Measurements from ENCODE around the gene USP10.

The USP10 gene

DNA sequence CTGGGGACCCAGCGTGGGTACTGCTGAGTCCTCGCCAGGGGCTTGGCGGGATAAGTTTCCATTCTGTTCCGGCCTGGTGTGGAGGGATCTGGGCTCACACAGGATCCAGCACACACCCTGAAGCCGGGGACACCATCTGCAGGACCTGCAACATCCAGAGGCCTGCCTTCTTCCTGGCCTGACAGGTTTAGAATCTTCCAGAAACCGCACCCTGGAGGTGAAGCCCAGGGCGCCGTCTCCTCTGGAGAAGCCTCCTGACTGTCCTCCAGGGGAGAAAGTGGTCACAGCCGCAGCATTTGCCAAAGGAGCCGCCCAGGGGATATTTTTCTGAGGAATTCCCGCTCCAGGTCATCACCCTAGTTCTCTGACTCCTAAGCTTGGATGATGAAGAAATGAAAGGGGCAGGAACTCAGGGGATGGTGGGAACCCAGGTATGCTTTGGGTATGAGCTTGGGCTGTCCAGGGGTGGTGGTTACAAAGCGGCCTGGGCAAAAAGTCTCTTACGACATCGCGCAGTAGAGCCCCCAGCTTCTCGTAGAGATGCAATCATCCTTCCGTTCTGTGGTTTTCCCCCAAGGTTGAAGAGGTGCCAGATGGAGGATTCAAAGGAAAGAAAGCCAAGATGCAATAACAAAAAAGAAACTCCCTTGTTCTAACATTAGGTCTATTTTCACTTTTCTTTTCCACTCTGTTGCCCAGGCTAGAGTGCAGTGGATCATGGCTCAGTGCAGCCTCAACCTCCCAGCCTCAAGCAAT, 110.9 kb downstream of the USP10 start:
- no peak overlapping the region for H3K4me3 ChIP-seq (ENCODE audit: insufficient read depth, low read depth, low read length, poor library complexity, severe bottlenecking)
- H3K9me3 ChIP-seq (ENCODE audit: control insufficient read depth, low read length): no peaks in the 10 kb centered on the region
- no peaks in the 10 kb centered on the region for H3K36me3 ChIP-seq (ENCODE audit: control insufficient read depth, insufficient read depth, low read length)
- peaks cover 6% of the 10 kb centered on the region for H3K4me1 ChIP-seq (ENCODE audit: control insufficient read depth, insufficient read depth, low read length, poor library complexity, severe bottlenecking)
- no peaks in the 10 kb centered on the region for H3K27me3 ChIP-seq (replicated peaks; ENCODE audit: control insufficient read depth, insufficient read depth, low read length, poor library complexity, severe bottlenecking)
- no peak for DNase-seq
- no peak overlapping the region for H3K27ac ChIP-seq (ENCODE audit: insufficient read depth, low read length, poor library complexity, severe bottlenecking)

DNA sequence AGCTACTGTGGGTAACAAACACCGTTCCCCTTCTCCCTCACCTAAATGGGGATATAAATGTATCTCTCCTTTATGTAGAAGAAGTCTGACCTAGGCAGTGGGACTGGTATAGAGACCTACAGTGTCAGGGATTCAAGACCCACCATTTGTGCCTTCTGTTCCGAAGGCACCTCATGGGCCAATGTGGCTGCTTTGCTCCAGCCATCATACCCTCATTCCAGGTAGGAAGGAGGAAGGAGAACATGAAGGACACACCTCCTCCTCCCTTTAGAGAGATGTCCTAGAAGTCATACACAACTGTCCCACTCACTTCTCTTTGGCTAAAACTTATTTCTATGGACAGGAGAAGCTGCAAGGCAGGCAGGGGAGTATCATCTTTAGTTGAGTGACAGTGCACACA, 111.7 kb downstream of the USP10 start:
- no peaks in the 10 kb centered on the region for H3K27me3 ChIP-seq (replicated peaks; ENCODE audit: control insufficient read depth, insufficient read depth, low read length, poor library complexity, severe bottlenecking)
- peaks cover 6% of the 10 kb centered on the region for H3K4me1 ChIP-seq (ENCODE audit: control insufficient read depth, insufficient read depth, low read length, poor library complexity, severe bottlenecking)

DNA sequence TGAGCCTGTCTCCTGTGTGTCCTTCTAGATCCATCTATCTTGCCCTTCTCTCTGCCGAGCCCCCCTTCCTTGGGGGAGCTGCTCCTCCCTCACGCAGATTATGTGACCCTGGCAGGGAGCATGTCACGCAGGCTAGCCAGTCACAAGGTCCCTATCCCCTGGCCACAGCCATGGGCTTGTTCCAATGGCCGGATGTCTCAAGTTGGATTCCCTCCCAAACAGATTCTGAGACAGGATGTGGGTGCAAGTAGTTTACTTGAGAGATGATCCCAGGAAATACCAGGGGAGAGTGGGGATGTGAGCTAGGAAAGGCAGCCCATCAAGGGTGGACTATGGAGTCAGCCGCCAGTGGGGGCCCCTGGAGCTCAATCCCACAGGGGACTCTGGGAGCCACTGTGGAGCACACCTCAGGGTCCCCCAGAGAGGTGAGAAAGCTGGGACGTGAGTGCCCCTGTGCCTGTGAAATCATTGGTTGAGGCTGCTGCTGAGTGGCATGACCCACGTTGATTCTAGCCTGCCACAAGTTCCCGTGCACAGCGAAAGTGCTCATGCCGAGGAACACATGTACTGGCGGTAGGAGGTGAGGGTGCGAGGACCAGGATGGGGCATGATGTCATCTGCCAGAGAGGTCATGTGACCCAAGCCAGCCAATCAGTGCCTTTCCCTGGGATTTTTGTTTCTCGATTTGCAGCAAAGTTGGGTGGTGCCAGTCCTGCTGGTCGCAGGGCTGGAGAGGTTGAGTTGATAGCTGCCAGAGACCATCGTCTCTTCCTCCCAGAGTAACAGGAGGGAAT, 113.5 kb downstream of the USP10 start:
- peaks cover 6% of the 10 kb centered on the region for H3K4me1 ChIP-seq (ENCODE audit: control insufficient read depth, insufficient read depth, low read length, poor library complexity, severe bottlenecking)
- no peak overlapping the region for H3K27ac ChIP-seq (ENCODE audit: insufficient read depth, low read length, poor library complexity, severe bottlenecking)
- H3K36me3 ChIP-seq (ENCODE audit: control insufficient read depth, insufficient read depth, low read length): no peaks in the 10 kb centered on the region
- no peak for DNase-seq
- H3K4me3 ChIP-seq (ENCODE audit: insufficient read depth, low read depth, low read length, poor library complexity, severe bottlenecking): no peak overlapping the region
- no peaks in the 10 kb centered on the region for H3K27me3 ChIP-seq (replicated peaks; ENCODE audit: control insufficient read depth, insufficient read depth, low read length, poor library complexity, severe bottlenecking)
- no peaks in the 10 kb centered on the region for H3K9me3 ChIP-seq (ENCODE audit: control insufficient read depth, low read length)

More for the DNA sequence above, 111.7 kb downstream of the USP10 start:
- H3K36me3 ChIP-seq (ENCODE audit: control insufficient read depth, insufficient read depth, low read length): no peaks in the 10 kb centered on the region
- DNase-seq: no peak
- H3K27ac ChIP-seq (ENCODE audit: insufficient read depth, low read length, poor library complexity, severe bottlenecking): no peak overlapping the region
- no peak overlapping the region for H3K4me3 ChIP-seq (ENCODE audit: insufficient read depth, low read depth, low read length, poor library complexity, severe bottlenecking)
- H3K9me3 ChIP-seq (ENCODE audit: control insufficient read depth, low read length): no peaks in the 10 kb centered on the region

DNA sequence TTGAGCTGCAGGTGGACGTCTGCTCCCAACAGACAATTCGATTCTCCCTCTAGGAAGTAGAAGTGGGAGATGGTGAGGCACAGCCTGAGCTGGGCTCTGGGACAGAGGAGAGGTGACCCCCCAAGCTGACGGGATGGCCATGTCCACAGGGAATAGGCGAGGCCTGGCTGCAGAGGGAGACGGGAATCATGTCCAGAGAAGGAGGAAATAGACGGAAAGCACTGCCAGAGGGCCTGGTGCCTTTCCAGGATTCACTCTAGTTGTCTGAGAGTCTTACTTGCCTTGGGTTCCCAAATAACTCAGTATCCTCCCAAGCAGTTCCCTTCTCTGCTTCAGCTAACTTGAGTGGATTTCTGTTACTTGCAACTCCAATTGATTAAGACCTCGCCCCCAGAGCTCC, 115.7 kb downstream of the USP10 start:
- no peaks in the 10 kb centered on the region for H3K27me3 ChIP-seq (replicated peaks; ENCODE audit: control insufficient read depth, insufficient read depth, low read length, poor library complexity, severe bottlenecking)
- H3K9me3 ChIP-seq (ENCODE audit: control insufficient read depth, low read length): no peaks in the 10 kb centered on the region
- peaks cover 13% of the 10 kb centered on the region for H3K4me1 ChIP-seq (ENCODE audit: control insufficient read depth, insufficient read depth, low read length, poor library complexity, severe bottlenecking)
- H3K27ac ChIP-seq (ENCODE audit: insufficient read depth, low read length, poor library complexity, severe bottlenecking): no peak overlapping the region
- no peaks in the 10 kb centered on the region for H3K36me3 ChIP-seq (ENCODE audit: control insufficient read depth, insufficient read depth, low read length)
- DNase-seq: no peak
- H3K4me3 ChIP-seq (ENCODE audit: insufficient read depth, low read depth, low read length, poor library complexity, severe bottlenecking): no peak overlapping the region

DNA sequence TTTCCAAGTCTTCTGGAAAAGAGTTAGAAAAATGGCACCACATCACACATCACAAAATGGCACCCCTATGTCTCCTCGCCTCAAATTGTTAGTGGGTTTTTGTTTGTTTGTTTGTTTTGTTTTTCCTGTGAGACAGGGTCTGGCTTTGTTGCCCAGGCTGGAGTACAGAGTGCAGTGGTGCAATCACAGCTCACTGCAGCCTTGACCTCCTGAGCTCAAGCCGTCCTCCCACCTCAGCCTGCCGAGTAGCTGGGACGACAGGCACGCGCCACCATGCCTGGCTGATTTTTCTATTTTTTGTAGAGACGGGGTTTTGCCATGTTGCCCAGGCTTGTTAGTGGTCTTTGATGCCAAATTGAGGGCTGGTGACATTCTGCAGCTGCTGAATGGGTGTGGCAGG, 116.2 kb downstream of the USP10 start:
- no peaks in the 10 kb centered on the region for H3K9me3 ChIP-seq (ENCODE audit: control insufficient read depth, low read length)
- no peak for DNase-seq
- H3K36me3 ChIP-seq (ENCODE audit: control insufficient read depth, insufficient read depth, low read length): no peaks in the 10 kb centered on the region
- peaks cover 14% of the 10 kb centered on the region for H3K4me1 ChIP-seq (ENCODE audit: control insufficient read depth, insufficient read depth, low read length, poor library complexity, severe bottlenecking)
- H3K27ac ChIP-seq (ENCODE audit: insufficient read depth, low read length, poor library complexity, severe bottlenecking): no peak overlapping the region
- no peak overlapping the region for H3K4me3 ChIP-seq (ENCODE audit: insufficient read depth, low read depth, low read length, poor library complexity, severe bottlenecking)
- H3K27me3 ChIP-seq (replicated peaks; ENCODE audit: control insufficient read depth, insufficient read depth, low read length, poor library complexity, severe bottlenecking): no peaks in the 10 kb centered on the region

DNA sequence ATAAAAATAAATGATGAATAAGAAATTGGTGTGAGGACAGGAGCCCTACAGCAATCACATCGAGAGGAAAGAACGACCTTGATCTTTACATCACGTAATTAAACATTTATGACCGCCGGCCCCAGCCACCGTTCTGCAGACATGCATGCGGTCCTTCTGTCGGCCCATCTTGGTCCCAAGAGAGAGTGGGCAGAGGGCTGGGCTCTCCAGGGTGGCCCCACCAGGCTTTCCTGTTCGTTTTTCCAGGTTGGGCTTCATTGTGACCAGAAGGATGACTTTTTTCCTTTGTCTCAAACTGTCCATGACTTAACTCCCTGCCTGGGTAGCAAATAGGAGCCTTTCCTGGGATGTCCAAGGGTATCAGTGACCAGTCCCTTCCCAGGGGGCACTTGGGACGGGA, 116.7 kb downstream of the USP10 start:
- H3K36me3 ChIP-seq (ENCODE audit: control insufficient read depth, insufficient read depth, low read length): no peaks in the 10 kb centered on the region
- peaks cover 13% of the 10 kb centered on the region for H3K4me1 ChIP-seq (ENCODE audit: control insufficient read depth, insufficient read depth, low read length, poor library complexity, severe bottlenecking)
- no peak overlapping the region for H3K27ac ChIP-seq (ENCODE audit: insufficient read depth, low read length, poor library complexity, severe bottlenecking)
- no peak for DNase-seq
- H3K27me3 ChIP-seq (replicated peaks; ENCODE audit: control insufficient read depth, insufficient read depth, low read length, poor library complexity, severe bottlenecking): no peaks in the 10 kb centered on the region
- no peaks in the 10 kb centered on the region for H3K9me3 ChIP-seq (ENCODE audit: control insufficient read depth, low read length)
- no peak overlapping the region for H3K4me3 ChIP-seq (ENCODE audit: insufficient read depth, low read depth, low read length, poor library complexity, severe bottlenecking)

DNA sequence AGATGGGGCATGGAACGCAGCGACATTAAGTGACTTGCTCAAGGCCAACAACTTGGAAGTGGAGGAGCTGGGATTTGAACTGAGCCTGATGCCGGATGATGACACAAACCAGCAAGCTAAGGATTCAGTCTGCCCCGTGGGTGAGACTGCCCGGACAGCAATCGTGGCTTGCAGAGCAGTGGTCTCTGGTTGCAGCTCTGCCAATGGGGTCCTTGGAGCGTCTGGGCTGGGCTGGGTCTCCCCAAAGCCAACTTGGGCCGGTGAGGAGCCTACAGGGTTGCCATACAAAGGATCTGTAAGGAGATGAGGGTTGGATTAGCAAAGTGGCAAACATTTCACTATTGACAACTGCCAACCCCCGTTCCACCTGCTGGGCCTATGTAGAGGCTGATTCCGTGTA, 117.4 kb downstream of the USP10 start:
- Histone ChIP-seq H3K4me3 (ENCODE audit: insufficient read depth, low read depth, low read length, poor library complexity, severe bottlenecking) (no peak overlapping the region), H3K4me1 (ENCODE audit: control insufficient read depth, insufficient read depth, low read length, poor library complexity, severe bottlenecking) (peaks cover 13% of the 10 kb centered on the region), H3K36me3 (ENCODE audit: control insufficient read depth, insufficient read depth, low read length) (no peaks in the 10 kb centered on the region), H3K27me3 (replicated peaks; ENCODE audit: control insufficient read depth, insufficient read depth, low read length, poor library complexity, severe bottlenecking) (no peaks in the 10 kb centered on the region), H3K27ac (ENCODE audit: insufficient read depth, low read length, poor library complexity, severe bottlenecking) (no peak overlapping the region), H3K9me3 (ENCODE audit: control insufficient read depth, low read length) (no peaks in the 10 kb centered on the region)
- DNase-seq: no peak

DNA sequence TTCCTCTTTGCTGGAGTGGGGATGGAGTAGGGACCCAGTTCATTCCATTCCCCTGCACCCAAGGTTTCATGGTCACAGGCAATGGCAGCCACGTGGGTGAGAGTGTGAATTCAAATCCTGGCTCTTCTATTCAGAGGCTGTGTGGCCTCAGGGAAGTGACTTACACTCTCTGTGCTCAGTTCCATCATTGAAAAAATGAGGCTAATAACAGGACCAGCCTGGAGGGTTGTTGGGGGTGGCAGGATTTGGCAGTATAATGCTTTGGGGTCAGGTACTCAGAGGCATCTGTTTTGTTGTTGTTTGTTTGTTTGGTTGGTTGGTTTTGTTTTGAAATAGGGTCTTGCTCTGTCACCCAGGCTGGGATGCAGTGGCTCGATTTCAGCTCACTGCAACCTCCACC, 117.8 kb downstream of the USP10 start:
- no peak for DNase-seq
- Histone ChIP-seq H3K36me3 (ENCODE audit: control insufficient read depth, insufficient read depth, low read length) (no peaks in the 10 kb centered on the region), H3K4me3 (ENCODE audit: insufficient read depth, low read depth, low read length, poor library complexity, severe bottlenecking) (no peak overlapping the region), H3K27ac (ENCODE audit: insufficient read depth, low read length, poor library complexity, severe bottlenecking) (no peak overlapping the region), H3K9me3 (ENCODE audit: control insufficient read depth, low read length) (no peaks in the 10 kb centered on the region), H3K27me3 (replicated peaks; ENCODE audit: control insufficient read depth, insufficient read depth, low read length, poor library complexity, severe bottlenecking) (no peaks in the 10 kb centered on the region), H3K4me1 (ENCODE audit: control insufficient read depth, insufficient read depth, low read length, poor library complexity, severe bottlenecking) (peaks cover 13% of the 10 kb centered on the region)

DNA sequence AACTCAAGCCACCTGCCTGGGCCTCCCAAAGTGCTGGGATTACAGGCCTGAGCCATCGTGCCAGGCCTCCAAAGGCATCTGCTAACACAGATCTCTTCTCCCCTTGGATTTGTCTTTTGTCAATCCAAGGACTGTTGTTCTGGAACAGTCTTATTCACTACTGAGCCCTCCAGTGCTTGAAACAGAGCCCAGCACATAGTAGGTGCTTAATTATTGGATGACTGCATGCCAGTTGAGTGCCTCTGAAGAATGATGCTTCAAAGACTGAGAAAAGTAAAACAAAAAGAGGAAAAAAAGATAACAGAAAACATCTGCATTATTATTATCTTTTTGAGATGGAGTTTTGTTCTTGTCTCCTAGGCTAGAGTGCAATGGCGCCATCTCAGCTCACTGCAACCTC, 118.3 kb downstream of the USP10 start:
- Histone ChIP-seq H3K36me3 (ENCODE audit: control insufficient read depth, insufficient read depth, low read length) (no peaks in the 10 kb centered on the region), H3K4me1 (ENCODE audit: control insufficient read depth, insufficient read depth, low read length, poor library complexity, severe bottlenecking) (peaks cover 13% of the 10 kb centered on the region), H3K27me3 (replicated peaks; ENCODE audit: control insufficient read depth, insufficient read depth, low read length, poor library complexity, severe bottlenecking) (no peaks in the 10 kb centered on the region), H3K9me3 (ENCODE audit: control insufficient read depth, low read length) (no peaks in the 10 kb centered on the region), H3K4me3 (ENCODE audit: insufficient read depth, low read depth, low read length, poor library complexity, severe bottlenecking) (no peak overlapping the region), H3K27ac (ENCODE audit: insufficient read depth, low read length, poor library complexity, severe bottlenecking) (no peak overlapping the region)
- no peak for DNase-seq

DNA sequence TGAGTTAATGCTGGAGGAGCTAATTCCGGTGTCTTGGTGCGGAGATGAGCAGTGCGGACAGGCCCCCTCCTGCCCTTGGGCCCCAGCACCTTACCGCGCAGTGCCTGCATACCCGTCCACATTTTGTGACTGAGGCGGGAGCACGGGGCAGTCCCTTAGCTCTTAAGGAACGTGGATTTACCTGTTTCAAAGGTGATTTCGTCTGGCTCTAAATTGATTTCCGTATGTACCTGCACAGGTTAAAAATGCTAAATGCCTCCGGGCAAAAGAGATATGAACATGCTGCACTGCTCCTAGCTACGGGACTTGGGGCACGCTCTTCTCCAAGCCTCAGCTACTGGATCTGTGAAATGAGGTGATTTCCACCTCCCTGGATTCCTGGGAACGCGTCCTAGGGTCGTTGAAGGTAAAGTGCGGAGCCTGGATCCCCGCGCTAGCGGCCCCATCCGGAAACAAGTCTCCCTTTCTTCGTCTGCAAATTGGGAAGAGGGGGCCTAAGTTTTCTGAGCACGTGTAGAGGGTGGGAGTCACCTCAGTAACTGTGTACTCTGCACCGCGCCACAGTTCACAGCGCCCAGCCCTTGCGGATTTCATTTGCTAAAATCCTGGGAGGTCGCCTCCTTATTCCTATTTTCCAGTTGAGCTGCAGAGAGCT, 119.3 kb downstream of the USP10 start:
- Histone ChIP-seq H3K36me3 (ENCODE audit: control insufficient read depth, insufficient read depth, low read length) (no peaks in the 10 kb centered on the region), H3K4me3 (ENCODE audit: insufficient read depth, low read depth, low read length, poor library complexity, severe bottlenecking) (no peak overlapping the region), H3K27ac (ENCODE audit: insufficient read depth, low read length, poor library complexity, severe bottlenecking) (no peak overlapping the region), H3K27me3 (replicated peaks; ENCODE audit: control insufficient read depth, insufficient read depth, low read length, poor library complexity, severe bottlenecking) (no peaks in the 10 kb centered on the region), H3K9me3 (ENCODE audit: control insufficient read depth, low read length) (no peaks in the 10 kb centered on the region), H3K4me1 (ENCODE audit: control insufficient read depth, insufficient read depth, low read length, poor library complexity, severe bottlenecking) (peaks cover 13% of the 10 kb centered on the region)
- no peak for DNase-seq

All from effector memory CD4-positive, alpha-beta T cell (primary cell).